Measurements from ENCODE around the gene NRXN3. TPM values are rescaled to one million over a fixed set of nuclear protein-coding genes. Genes with fewer than 3 reads are reported as not detected.

NRXN3 gene
- total RNA-seq, 1 experiment from 2014 or later: not detected

DNA sequence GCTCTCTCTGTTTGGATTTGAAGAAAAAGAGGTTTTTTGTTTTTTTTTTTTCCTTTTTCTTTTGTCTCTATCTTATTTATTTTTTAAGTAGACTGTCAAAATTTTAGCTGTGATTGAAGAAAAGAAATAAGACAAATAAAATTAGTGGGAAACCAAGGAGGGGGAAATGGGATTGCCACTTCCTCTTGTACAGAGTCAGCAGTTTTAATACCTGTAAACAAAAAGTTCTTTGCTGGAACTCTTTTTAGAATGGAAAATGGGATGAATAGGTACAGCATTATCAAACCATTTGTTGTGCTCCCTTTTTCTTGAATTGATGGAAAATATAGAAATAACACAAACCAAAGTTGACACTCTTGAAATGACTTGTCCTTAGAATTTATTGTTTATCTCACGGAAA is 1360.4 kb downstream of the NRXN3 start:
- no peaks in the 10 kb centered on the region for H3K36me3 ChIP-seq (ENCODE audit: control insufficient read depth in 1 of 2, insufficient read depth in 2 of 2, low read length in 2 of 2)
- H3K4me3 ChIP-seq (replicated peaks in 1 of 2; ENCODE audit: low read depth in 1 of 2, low read length in 2 of 2): no peak overlapping the region
- DNase-seq (ENCODE audit: low read depth, low spot score) (no peak), ATAC-seq (no peak)
- H3K4me2 ChIP-seq (ENCODE audit: low read length): no peak overlapping the region
- no peak overlapping the region for H3K27ac ChIP-seq (ENCODE audit: low read depth, low read length)
- POLR2A ChIA-PET: no interaction called here
- peaks cover 0 to 7% of the 10 kb centered on the region in 2 experiments; a peak in 1 of 4 replicates for H3K9me3 ChIP-seq (ENCODE audit: control insufficient read depth in 1 of 2, insufficient read depth in 1 of 2, low read depth in 1 of 2, low read length in 2 of 2)
- no peaks in the 10 kb centered on the region for H3K79me2 ChIP-seq (ENCODE audit: insufficient read depth, low read length)
- intact Hi-C loops (cut with micrococcal nuclease): no loop called here
- no peaks in the 10 kb centered on the region for H4K20me1 ChIP-seq (ENCODE audit: insufficient read depth)
- H2AFZ ChIP-seq (ENCODE audit: low read depth, low read length, poor library complexity, severe bottlenecking): no peak overlapping the region
- TF ChIP-seq YY1 (IDR thresholded peaks at IDR 0.05; ENCODE audit: extremely low read depth, insufficient replicate concordance, low read depth, low read length) (no peak), RAD21 (IDR thresholded peaks at IDR 0.05; ENCODE audit: low read depth) (no peak), JUND (IDR thresholded peaks at IDR 0.05) (no peak), POLR2AphosphoS5 (IDR thresholded peaks at IDR 0.05; ENCODE audit: low read depth, low read length) (no peak), ELF1 (IDR thresholded peaks at IDR 0.05; ENCODE audit: borderline replicate concordance, low read depth) (no peak), SP1 (IDR thresholded peaks at IDR 0.05; ENCODE audit: low read depth) (no peak), SRF (IDR thresholded peaks at IDR 0.05; ENCODE audit: low read depth) (no peak), EZH2phosphoT487 (IDR thresholded peaks at IDR 0.05; ENCODE audit: borderline replicate concordance) (no peak), TCF7L2 (IDR thresholded peaks at IDR 0.05; ENCODE audit: borderline replicate concordance, extremely low read depth, insufficient read depth, insufficient read length) (no peak), SIN3A (IDR thresholded peaks at IDR 0.05; ENCODE audit: low read depth) (no peak), EGR1 (IDR thresholded peaks at IDR 0.05; ENCODE audit: low read depth) (no peak), EZH2 (IDR thresholded peaks at IDR 0.05) (no peak), ZNF274 (IDR thresholded peaks at IDR 0.05; ENCODE audit: low read depth, low read length) (no peak), CEBPB (IDR thresholded peaks at IDR 0.05; ENCODE audit: low read depth) (no peak), POLR2A (IDR thresholded peaks at IDR 0.05; ENCODE audit: borderline replicate concordance, extremely low read depth, insufficient read depth, insufficient read length) (no peak)
- TF ChIP-seq, protein P1, sequence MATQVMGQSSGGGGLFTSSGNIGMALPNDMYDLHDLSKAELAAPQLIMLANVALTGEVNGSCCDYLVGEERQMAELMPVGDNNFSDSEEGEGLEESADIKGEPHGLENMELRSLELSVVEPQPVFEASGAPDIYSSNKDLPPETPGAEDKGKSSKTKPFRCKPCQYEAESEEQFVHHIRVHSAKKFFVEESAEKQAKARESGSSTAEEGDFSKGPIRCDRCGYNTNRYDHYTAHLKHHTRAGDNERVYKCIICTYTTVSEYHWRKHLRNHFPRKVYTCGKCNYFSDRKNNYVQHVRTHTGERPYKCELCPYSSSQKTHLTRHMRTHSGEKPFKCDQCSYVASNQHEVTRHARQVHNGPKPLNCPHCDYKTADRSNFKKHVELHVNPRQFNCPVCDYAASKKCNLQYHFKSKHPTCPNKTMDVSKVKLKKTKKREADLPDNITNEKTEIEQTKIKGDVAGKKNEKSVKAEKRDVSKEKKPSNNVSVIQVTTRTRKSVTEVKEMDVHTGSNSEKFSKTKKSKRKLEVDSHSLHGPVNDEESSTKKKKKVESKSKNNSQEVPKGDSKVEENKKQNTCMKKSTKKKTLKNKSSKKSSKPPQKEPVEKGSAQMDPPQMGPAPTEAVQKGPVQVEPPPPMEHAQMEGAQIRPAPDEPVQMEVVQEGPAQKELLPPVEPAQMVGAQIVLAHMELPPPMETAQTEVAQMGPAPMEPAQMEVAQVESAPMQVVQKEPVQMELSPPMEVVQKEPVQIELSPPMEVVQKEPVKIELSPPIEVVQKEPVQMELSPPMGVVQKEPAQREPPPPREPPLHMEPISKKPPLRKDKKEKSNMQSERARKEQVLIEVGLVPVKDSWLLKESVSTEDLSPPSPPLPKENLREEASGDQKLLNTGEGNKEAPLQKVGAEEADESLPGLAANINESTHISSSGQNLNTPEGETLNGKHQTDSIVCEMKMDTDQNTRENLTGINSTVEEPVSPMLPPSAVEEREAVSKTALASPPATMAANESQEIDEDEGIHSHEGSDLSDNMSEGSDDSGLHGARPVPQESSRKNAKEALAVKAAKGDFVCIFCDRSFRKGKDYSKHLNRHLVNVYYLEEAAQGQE (IDR thresholded peaks at IDR 0.05; ENCODE audit: low read depth): no peak
- TF ChIP-seq, protein P2, sequence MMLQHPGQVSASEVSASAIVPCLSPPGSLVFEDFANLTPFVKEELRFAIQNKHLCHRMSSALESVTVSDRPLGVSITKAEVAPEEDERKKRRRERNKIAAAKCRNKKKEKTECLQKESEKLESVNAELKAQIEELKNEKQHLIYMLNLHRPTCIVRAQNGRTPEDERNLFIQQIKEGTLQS (IDR thresholded peaks at IDR 0.05): no peak
- TF ChIP-seq, protein P3, sequence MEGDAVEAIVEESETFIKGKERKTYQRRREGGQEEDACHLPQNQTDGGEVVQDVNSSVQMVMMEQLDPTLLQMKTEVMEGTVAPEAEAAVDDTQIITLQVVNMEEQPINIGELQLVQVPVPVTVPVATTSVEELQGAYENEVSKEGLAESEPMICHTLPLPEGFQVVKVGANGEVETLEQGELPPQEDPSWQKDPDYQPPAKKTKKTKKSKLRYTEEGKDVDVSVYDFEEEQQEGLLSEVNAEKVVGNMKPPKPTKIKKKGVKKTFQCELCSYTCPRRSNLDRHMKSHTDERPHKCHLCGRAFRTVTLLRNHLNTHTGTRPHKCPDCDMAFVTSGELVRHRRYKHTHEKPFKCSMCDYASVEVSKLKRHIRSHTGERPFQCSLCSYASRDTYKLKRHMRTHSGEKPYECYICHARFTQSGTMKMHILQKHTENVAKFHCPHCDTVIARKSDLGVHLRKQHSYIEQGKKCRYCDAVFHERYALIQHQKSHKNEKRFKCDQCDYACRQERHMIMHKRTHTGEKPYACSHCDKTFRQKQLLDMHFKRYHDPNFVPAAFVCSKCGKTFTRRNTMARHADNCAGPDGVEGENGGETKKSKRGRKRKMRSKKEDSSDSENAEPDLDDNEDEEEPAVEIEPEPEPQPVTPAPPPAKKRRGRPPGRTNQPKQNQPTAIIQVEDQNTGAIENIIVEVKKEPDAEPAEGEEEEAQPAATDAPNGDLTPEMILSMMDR (IDR thresholded peaks at IDR 0.05 in 2 of 3, conservative IDR thresholded peaks at IDR 0.05 in 1 of 3; ENCODE audit: borderline replicate concordance in 1 of 3, insufficient read depth in 1 of 3, low read depth in 2 of 3, low read length in 2 of 3): no peak
- H3K27me3 ChIP-seq (ENCODE audit: insufficient read depth, low read length): no peaks in the 10 kb centered on the region
- RAD21 ChIA-PET (ENCODE audit: low non-redundant PET in 1 of 2, low total read pairs in 2 of 2, uncharacterized antibody in 2 of 2, unreplicated experiment in 2 of 2): no interaction called here
- H3K9ac ChIP-seq (ENCODE audit: low read length): no peak overlapping the region
- BruUV-seq (replicated peaks): no TSS peak
- H3K4me1 ChIP-seq (ENCODE audit: control insufficient read depth in 1 of 2, insufficient read depth in 2 of 2, low read length in 2 of 2): no peaks in the 10 kb centered on the region
- CTCF ChIA-PET: no interaction called here
- no peaks in the 10 kb centered on the region for H3K9me2 ChIP-seq (ENCODE audit: insufficient read depth)

All from HCT116 (cell line).